ENCODE measurements around the gene COL20A1.

Gene COL20A1

GRCh38 chr20:63290677-63291472 is 2.1 kb upstream of the COL20A1 start:
- H3K4me3 ChIP-seq (replicated peaks; ENCODE audit: low read depth, low read length) = no peak overlapping the region
- no peak for DNase-seq (ENCODE audit: extremely low read depth, low read depth)
- peak; percentile 65 for TF ChIP-seq CTCF (IDR thresholded peaks at IDR 0.05; ENCODE audit: low read depth, low read length, missing control alignments)

- DNase-seq (ENCODE audit: extremely low read depth, low read depth) = no peak
- H3K4me3 ChIP-seq (replicated peaks; ENCODE audit: low read depth, low read length) = no peak overlapping the region
- no peak for TF ChIP-seq CTCF (IDR thresholded peaks at IDR 0.05; ENCODE audit: low read depth, low read length, missing control alignments)
These were observed 1.2 kb upstream of the COL20A1 start for GRCh38 chr20:63291811-63292210.

DNA sequence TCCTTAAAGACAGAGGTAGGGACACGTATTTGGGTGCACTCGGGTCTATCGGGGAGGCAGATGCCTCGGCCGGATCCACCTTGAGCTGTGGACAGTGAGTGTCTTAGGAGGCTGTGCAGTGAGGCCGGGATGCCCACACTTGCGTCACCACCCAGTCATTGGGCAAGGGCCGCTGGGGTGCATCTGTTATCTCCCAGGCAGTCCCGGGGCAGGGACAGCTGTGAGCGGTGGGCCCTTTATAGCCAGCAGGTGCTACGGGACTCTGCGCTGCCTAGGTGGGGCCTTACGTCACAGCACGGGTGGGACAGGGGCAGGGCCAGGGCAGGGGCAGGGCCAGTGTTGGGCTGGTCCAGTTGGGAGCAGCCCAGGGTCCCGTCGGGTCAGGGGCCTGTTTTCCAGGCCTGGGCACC is 689 bp upstream of the COL20A1 start:
- H3K4me3 ChIP-seq (replicated peaks; ENCODE audit: low read depth, low read length) = no peak overlapping the region
- no peak for TF ChIP-seq CTCF (IDR thresholded peaks at IDR 0.05; ENCODE audit: low read depth, low read length, missing control alignments)
- no peak for DNase-seq (ENCODE audit: extremely low read depth, low read depth)

GRCh38 chr20:63293456-63293855 is 470 bp downstream of the COL20A1 start:
- TF ChIP-seq CTCF (IDR thresholded peaks at IDR 0.05; ENCODE audit: low read depth, low read length, missing control alignments) = no peak

DNA sequence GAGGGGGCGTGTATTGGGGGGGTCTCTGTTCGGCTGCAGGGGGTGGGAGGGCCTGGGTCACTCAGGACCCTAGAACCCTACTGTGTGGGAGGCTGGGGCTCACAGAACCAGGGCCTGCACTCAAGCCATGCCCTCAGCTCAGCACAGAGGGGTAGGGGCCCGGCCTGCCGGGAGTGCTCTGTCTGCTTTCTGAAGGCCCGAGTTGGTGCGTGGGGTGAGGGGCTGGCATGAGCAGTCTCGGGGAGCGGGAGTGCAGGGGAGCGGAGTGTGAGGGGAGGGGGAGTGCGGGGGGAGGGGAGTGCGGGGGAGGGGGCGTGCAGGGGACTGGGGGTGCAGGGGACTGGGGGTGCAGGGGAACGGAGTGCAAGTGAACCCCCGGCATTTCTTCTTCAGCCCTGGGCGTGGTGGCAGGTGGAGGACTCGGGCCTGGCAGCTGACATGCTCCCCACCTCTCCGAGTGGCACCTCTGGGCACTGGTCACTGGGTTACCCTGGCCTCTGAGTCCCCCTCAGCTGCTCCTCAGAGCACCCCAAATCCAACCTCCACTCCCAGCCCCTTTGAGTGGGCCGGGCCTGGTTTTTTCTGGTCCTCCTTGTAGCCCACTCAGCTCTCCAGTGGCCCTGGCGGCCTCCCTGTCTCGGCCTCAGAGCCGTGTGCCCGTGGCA is 1.0 kb downstream of the COL20A1 start:
- no peak for TF ChIP-seq CTCF (IDR thresholded peaks at IDR 0.05; ENCODE audit: low read depth, low read length, missing control alignments)
- no peak for DNase-seq (ENCODE audit: extremely low read depth, low read depth)
- no peak overlapping the region for H3K4me3 ChIP-seq (replicated peaks; ENCODE audit: low read depth, low read length)

More at GRCh38 chr20:63293456-63293855, 470 bp downstream of the COL20A1 start:
- DNase-seq (ENCODE audit: extremely low read depth, low read depth) = no peak
- no peak overlapping the region for H3K4me3 ChIP-seq (replicated peaks; ENCODE audit: low read depth, low read length)

- DNase-seq (ENCODE audit: extremely low read depth, low read depth) = no peak
- TF ChIP-seq CTCF (IDR thresholded peaks at IDR 0.05; ENCODE audit: low read depth, low read length, missing control alignments) = no peak
- H3K4me3 ChIP-seq (replicated peaks; ENCODE audit: low read depth, low read length) = no peak overlapping the region
These were observed 1.5 kb downstream of the COL20A1 start for GRCh38 chr20:63294536-63294900.

Measured in HFF-Myc (cell line).